Measurements from ENCODE around the gene LMF2. TPM values are rescaled to one million over a fixed set of nuclear protein-coding genes. Genes with fewer than 3 reads are reported as not detected.
A peak's percentile ranks its signal among the peaks of the same experiment; 100 is the strongest.

Gene LMF2
- total RNA-seq, 1 experiment from 2014 or later = 56.9 TPM

- peak overlapping the region; percentile 62 for H3K4me2 ChIP-seq (ENCODE audit: low read length)
- H3K4me3 ChIP-seq (replicated peaks in 1 of 2; ENCODE audit: low read depth in 1 of 2, low read length in 2 of 2) = 0 out of 4 replicates have a peak overlapping the region, but pooled peaks of 1 of the 2 experiments have one; percentile 3
- peaks cover 30 to 53% of the 10 kb centered on the region in 2 experiments for H3K4me1 ChIP-seq (ENCODE audit: control insufficient read depth in 1 of 2, insufficient read depth in 2 of 2, low read length in 2 of 2)
- no peaks in the 10 kb centered on the region for H3K27me3 ChIP-seq (ENCODE audit: insufficient read depth, low read length)
- H3K27ac ChIP-seq (ENCODE audit: low read depth, low read length) = peak overlapping the region; percentile 55; the same call in 1 of the 2 replicates
- peaks cover 0 to 4% of the 10 kb centered on the region in 2 experiments; a peak in 3 of 4 replicates for H3K36me3 ChIP-seq (ENCODE audit: control insufficient read depth in 1 of 2, insufficient read depth in 2 of 2, low read length in 2 of 2)
- no peak for ATAC-seq
- ChIA-PET POLR2A (no interaction called here), CTCF (interaction anchor here (1.0 to 1.1 kb wide), 2 partner anchors 28 to 55 kb away, joined by 4 to 5 read pairs; partner anchors contain the start of gene SCO2), RAD21 (ENCODE audit: low non-redundant PET in 1 of 2, low total read pairs in 2 of 2, uncharacterized antibody in 2 of 2, unreplicated experiment in 2 of 2) (no interaction called here)
- peaks cover 6% of the 10 kb centered on the region; the same call in 1 of the 2 replicates for H4K20me1 ChIP-seq (ENCODE audit: insufficient read depth)
- H3K79me2 ChIP-seq (ENCODE audit: insufficient read depth, low read length) = peaks cover 61% of the 10 kb centered on the region
- no peaks in the 10 kb centered on the region for H3K9me2 ChIP-seq (ENCODE audit: insufficient read depth)
- H3K9me3 ChIP-seq (ENCODE audit: control insufficient read depth in 1 of 2, insufficient read depth in 1 of 2, low read depth in 1 of 2, low read length in 2 of 2) = no peaks in the 10 kb centered on the region
- intact Hi-C loops (cut with micrococcal nuclease) = no loop called here
- no peak for TF ChIP-seq YY1 (IDR thresholded peaks at IDR 0.05; ENCODE audit: extremely low read depth, insufficient replicate concordance, low read depth, low read length)
- no peak for TF ChIP-seq MAX (IDR thresholded peaks at IDR 0.05)
- no peak for TF ChIP-seq CBX3 (IDR thresholded peaks at IDR 0.05; ENCODE audit: low read depth)
- TF ChIP-seq ELF1 (IDR thresholded peaks at IDR 0.05; ENCODE audit: borderline replicate concordance, low read depth) = no peak
- no peak for TF ChIP-seq FOSL1 (IDR thresholded peaks at IDR 0.05; ENCODE audit: low read depth)
- TF ChIP-seq ZNF274 (IDR thresholded peaks at IDR 0.05; ENCODE audit: low read depth, low read length) = no peak
- TF ChIP-seq POLR2AphosphoS5 (IDR thresholded peaks at IDR 0.05; ENCODE audit: low read depth, low read length) = no peak
- TF ChIP-seq REST (IDR thresholded peaks at IDR 0.05; ENCODE audit: low read depth) = no peak
- no peak overlapping the region for H2AFZ ChIP-seq (ENCODE audit: low read depth, low read length, poor library complexity, severe bottlenecking)
- H3K9ac ChIP-seq (ENCODE audit: low read length) = no peak overlapping the region
- no TSS peak for BruUV-seq (replicated peaks)
- DNase-seq (ENCODE audit: low read depth, low spot score) = no peak
These were observed 37.0 kb downstream of the LMF2 start for GRCh38 chr22:50470491-50470890.
